NCI-H2196 treated with DMSO at 0.1 percent for 48 hours (cell line): ENCODE data around the gene FOXM1.
A peak's percentile ranks its signal among the peaks of the same experiment; 100 is the strongest.

ENCODE experiments used
- DNase-seq: peaks from one replicate; lab custom pipeline; 2025; ENCODE audit not compliant: unreplicated experiment; lab: John Stamatoyannopoulos, UW

The FOXM1 gene, protein sequence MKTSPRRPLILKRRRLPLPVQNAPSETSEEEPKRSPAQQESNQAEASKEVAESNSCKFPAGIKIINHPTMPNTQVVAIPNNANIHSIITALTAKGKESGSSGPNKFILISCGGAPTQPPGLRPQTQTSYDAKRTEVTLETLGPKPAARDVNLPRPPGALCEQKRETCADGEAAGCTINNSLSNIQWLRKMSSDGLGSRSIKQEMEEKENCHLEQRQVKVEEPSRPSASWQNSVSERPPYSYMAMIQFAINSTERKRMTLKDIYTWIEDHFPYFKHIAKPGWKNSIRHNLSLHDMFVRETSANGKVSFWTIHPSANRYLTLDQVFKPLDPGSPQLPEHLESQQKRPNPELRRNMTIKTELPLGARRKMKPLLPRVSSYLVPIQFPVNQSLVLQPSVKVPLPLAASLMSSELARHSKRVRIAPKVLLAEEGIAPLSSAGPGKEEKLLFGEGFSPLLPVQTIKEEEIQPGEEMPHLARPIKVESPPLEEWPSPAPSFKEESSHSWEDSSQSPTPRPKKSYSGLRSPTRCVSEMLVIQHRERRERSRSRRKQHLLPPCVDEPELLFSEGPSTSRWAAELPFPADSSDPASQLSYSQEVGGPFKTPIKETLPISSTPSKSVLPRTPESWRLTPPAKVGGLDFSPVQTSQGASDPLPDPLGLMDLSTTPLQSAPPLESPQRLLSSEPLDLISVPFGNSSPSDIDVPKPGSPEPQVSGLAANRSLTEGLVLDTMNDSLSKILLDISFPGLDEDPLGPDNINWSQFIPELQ

DNA sequence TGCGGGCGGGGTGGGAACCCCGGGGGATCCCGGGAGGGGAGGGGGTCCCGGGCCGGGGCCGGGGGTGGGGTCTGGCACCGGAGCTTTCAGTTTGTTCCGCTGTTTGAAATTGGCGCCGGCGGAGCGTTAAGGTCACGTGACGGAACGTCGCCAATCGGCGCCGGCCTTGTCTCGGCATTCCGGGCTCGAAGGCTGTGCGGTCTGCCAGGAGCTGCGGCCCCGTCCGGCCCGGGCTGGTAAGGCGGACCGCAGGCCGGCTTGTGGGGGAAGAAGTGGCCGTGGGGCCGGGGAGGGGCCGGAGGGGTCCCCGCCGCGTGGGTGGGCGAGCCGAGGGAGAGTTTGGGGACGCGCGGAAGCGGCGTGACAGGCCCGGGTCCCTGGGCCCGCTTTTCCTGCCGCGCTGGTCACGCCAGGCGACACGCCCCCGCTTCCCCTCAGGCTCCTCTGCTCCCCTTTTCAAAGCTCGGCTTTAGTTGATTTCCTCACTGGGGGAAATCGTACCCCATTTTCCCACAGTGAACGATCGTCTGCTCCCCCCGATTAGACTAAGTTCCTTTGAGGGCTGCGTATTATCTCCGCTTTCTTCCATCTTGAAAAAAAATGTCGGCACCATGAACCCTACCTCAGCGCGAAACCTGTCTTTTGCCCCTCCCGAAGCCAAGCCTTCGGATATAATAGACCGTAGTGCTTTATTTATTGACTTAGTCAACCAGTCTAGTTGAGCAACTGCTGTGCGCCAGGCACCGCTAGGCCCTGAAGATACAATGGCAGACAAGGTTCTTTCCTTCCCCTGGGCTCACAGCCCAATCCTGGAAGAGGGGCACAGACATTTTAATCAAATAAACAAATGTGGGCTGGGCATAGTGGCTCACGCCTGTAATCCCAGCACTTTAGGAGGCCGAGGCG is at the start of gene FOXM1, which contains the start of gene RHNO1:
TSS of gene FOXM1 (minus strand) at position 128 of the 906 bp plus-strand sequence. CDS start 2,696 bp downstream, outside the sequence.
TSS of gene RHNO1 (plus strand) at position 177 of the 906 bp plus-strand sequence. CDS start 8,144 bp downstream, outside the sequence.
- DNase-seq: peak; percentile 38

- DNase-seq: no peak
Measured at GRCh38 chr12:2925322-2925995, 48.5 kb upstream of the FOXM1 start.

DNA sequence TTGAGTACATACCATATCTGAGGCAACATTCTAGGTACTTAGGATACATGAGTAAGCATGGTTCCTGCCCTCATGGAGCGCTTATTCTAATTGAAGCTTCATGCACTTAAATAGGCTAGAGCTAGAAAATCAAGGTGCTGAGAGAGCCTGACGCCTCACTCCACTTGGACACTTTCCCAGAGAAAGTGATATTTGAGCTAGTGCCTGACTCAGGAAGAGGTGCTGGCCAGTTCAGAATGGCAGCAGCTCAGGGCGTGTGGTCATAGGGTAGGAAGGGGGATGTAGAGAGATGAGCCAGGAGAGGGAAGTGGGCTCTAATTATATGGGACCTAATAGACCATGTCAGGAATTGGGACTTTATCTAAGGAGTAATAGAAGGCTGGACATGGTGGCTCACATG is 47.0 kb upstream of the FOXM1 start:
- no peak for DNase-seq

GRCh38 chr12:2923057-2923456 is 46.1 kb upstream of the FOXM1 start:
- no peak for DNase-seq

- no peak for DNase-seq
Measured at GRCh38 chr12:2922329-2922728, 45.4 kb upstream of the FOXM1 start.

- no peak for DNase-seq
Measured at GRCh38 chr12:2919249-2919648, 42.3 kb upstream of the FOXM1 start.

DNA sequence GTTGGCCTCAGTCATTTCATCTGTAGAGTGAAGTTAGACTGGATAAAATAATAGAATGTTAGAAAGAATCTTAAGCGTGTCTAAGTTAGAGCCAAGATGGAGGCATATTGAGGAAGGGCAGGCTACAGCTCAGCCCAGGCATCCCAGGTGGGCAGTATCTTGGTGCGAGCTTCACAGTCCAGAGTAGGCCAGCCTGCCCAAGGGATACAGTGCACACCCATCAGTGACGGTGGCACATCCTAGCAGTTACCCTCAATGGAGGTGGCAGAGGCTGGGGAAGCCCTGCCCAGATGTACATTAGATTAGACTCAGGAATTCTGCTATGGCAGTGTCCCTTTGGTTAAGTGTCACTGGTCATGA is 35.2 kb upstream of the FOXM1 start:
- no peak for DNase-seq

GRCh38 chr12:2904260-2904659 is 27.3 kb upstream of the FOXM1 start:
- DNase-seq: no peak

GRCh38 chr12:2902272-2902880 is 25.4 kb upstream of the FOXM1 start:
- DNase-seq: peak; percentile 44

- DNase-seq: no peak
Measured at GRCh38 chr12:2900642-2901041, 23.7 kb upstream of the FOXM1 start.

GRCh38 chr12:2897418-2897817 is 20.4 kb upstream of the FOXM1 start:
- no peak for DNase-seq

DNA sequence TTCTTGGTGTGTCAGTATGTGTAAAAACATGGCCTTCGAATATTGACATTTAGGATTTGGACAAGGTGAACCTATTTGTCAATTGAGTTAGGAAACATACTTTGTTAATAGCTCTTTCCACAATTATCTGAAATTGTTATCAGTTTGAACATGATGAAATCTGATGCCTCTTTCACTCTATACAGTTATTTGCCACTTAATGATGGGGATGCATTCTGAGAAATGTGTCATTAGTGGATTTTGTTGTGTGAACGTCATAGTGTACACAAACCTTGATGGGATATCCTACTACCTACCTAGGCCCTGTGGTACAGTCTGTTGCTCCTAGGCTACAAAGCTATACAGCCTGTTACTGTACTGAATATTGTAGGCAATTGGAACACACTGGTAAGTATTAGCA is 18.5 kb upstream of the FOXM1 start:
- no peak for DNase-seq

DNA sequence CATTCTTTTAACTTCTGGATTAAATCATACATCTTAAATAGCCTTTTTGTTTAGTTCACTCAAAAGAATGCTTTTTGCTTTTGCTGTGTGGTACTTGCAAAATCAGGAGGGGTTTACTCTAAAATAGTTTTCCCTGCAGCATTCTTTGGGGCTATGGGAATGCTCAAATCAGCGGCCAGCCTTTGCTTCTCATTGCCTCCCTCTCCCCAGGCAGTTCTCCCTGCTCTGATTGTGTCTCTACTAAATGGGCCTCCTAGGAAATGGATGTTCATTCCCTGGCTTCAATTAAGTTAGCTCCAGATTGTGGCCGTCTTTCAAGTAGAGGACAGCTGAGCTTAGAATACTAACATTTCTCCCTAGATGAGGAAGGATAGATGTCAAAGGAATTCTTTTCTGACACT is 18.1 kb upstream of the FOXM1 start:
- no peak for DNase-seq

DNA sequence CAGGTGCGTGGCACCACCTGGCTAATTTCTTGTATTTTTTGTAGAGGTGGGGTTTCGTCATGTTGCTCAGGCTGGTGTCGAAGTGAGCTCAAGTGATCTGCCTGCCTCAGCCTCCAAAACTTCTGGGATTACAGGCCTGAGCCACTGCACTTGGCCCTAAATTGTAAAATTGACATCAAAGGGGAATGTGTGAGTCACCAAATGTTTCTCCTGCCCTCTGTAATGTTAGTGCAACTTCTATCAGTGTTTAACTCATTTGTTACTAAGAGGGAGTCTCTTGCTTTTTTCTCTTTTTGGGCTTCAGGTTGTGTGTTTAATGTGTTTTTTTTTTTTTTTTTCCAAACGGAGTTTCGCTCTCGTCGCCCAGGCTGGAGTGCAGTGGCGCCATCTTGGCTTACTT is 16.0 kb upstream of the FOXM1 start:
- DNase-seq: no peak

GRCh38 chr12:2892246-2892645 is 15.3 kb upstream of the FOXM1 start:
- no peak for DNase-seq

DNA sequence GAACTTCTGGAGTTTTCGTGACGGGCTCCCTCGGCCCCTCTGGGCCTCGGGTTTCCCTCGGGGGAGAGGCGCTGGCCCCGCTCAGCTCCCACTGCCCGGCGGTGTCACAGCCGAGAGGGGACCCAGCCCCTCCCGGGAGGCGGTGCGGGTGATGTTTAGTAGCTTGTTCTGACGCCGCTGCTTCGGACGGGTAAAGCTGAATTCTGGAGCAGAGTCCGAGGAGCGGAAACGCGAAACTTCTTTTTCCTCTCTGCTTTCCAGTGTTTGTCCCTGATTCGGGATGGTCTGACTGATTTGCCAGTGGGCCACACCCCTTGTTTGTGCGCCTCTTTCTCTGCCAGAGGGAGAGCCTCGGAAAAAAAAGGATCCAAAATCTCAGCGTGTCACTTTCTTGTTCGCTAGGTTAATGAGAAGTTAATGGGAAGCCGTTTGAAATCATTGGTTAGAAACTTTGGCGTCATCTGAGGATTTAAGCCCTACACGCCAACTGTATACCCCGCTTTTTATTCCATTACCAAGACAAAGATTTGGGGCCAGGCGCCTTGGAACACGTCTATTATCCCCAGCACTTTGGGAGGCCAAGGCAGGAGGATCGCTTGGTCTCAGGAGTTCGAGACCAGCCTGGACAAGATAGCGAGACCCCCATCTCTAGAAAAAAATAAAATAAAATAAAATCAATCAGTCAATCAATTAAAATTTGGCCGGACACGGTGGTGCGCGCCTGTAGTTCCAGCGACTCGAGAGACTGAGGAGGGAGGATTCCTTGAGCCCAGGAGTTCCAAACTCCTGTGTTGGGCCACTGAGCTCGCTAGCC is 14.5 kb upstream of the FOXM1 start:
- no peak for DNase-seq

DNA sequence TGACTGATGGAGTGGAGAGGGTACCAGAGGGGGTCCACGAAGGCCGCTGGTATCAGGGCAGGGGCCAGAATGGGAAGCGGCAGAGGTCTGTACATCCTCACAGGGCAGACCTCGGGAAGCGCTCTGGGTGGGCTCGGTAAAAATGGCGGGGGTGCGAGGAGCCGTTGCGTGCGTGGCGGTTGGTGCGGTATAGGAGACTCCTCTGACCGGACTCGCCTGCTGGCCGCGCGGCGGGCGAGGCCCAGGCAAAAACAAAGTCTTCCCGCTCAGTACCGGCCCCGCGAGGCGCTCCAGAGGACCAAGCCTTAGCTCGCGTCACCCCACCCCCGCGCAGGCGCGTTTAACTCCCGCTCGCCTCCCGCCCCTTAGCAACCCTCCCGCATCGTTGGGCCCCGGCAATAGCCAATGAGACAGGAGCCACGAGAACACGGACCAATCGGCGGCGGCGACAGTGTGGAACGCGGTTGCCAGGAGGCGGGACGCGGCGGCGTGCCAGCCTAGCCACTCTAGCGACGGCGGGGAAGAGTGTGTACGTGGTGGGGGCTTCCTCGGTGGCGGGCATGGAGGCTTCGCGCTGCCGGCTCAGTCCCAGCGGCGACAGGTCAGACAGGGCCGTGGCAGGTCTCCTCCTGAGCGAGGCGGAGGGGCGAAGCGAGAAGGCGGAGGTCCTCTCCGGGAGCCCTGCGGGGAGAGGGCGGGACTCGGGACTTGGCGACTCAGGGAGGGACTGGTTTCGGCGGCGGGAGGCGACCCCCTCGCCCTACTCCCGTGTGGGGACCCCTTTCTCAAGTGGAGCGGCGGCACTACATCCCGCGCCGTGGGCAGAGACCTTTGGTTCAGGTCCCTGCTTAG is 13.6 kb upstream of the FOXM1 start, which contains the start of gene TULP3:
TSS of gene TULP3 (plus strand) at position 504 of the 852 bp plus-strand sequence. CDS start at position 561, 57 bp downstream.
- peak; percentile 81 for DNase-seq

DNA sequence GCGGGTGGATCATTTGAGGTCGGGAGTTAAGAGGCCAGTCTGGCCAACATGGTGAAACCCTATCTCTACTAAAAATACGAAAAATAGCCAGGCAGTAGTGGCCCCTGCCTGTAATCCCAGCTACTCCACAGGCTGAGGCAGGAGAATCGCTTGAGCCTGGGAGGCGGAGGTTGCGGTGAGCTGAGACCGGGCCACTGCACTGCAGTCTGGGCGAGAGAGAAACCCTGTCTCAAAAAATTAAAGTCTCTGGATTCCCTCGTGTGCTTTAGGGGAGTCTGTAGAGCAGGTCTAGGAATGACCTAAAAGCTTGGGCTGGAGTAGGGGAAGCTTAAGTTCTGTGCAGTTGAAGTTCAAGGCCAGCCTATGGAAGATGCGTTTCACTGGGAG is 13.0 kb upstream of the FOXM1 start:
- no peak for DNase-seq
